A673 (cell line): ENCODE results near the gene ESRRA. TPM values are rescaled to one million over a fixed set of nuclear protein-coding genes. Genes with fewer than 3 reads are reported as not detected.
"Not testable (repeated sequence)": the region's sequence is repeated elsewhere in the genome, so short reads cannot be mapped to it uniquely, and the experiment has no call there.

ENCODE experiments used
- BruUV-seq: library from RNA; stranded (reverse); fragments of 400-500 nt; replicated peaks from 2 replicates; lab custom pipeline; 2021; lab: Mats Ljungman, UMichigan
- CTCF ChIA-PET: fragments of 300-600 bp; sonication (Branson Sonifier 250); formaldehyde crosslinking; loops from one replicate; lab custom pipeline; 2022; ENCODE audit warnings: antibody characterized with exemption; lab: Charles Lee
- POLR2A ChIA-PET: fragments of 300-600 bp; sonication (Branson Sonifier 250); formaldehyde crosslinking; loops from one replicate; lab custom pipeline; 2022; ENCODE audit warnings: antibody characterized with exemption; ENCODE audit not compliant: low non-redundant PET; lab: Charles Lee
- DNase-seq: peaks from one replicate; pipeline ENCODE4 v3.0.0-alpha.2; 2015; ENCODE audit warnings: low spot score
- H3K27ac ChIP-seq: fragments of 200-600 bp; sonication (generic); 2 replicates; pipeline ENCODE4 v1.5.1; 2016; ENCODE audit warnings: mixed run types, low read depth, mild to moderate bottlenecking, mixed read lengths, antibody characterized with exemption, low read length; ENCODE audit not compliant: poor library complexity, severe bottlenecking
- H3K27me3 ChIP-seq: fragments of 200-600 bp; sonication (generic); replicated peaks from 2 replicates; pipeline ENCODE4 v1.6.1; 2017; ENCODE audit warnings: mixed run types, low read depth, mild to moderate bottlenecking, mixed read lengths, antibody characterized with exemption, low read length; ENCODE audit not compliant: insufficient read depth, poor library complexity
- H3K36me3 ChIP-seq: fragments of 200-600 bp; sonication (generic); 2 replicates; pipeline ENCODE4 v1.6.1; 2016; ENCODE audit warnings: mixed run types, mild to moderate bottlenecking, mixed read lengths, antibody characterized with exemption, low read length; ENCODE audit not compliant: insufficient read depth, poor library complexity, severe bottlenecking
- H3K4me1 ChIP-seq: fragments of 200-600 bp; sonication (generic); 2 replicates; pipeline ENCODE4 v1.6.1; 2017; ENCODE audit warnings: mixed run types, mild to moderate bottlenecking, mixed read lengths, antibody characterized with exemption, low read length; ENCODE audit not compliant: insufficient read depth, poor library complexity, severe bottlenecking
- H3K4me3 ChIP-seq: fragments of 200-600 bp; sonication (generic); 2 replicates; pipeline ENCODE4 v1.5.1; 2016; ENCODE audit warnings: low read depth, mixed run types, mild to moderate bottlenecking, mixed read lengths, low read length; ENCODE audit not compliant: poor library complexity, severe bottlenecking
- H3K9me3 ChIP-seq: fragments of 200-600 bp; sonication (generic); 2 replicates; pipeline ENCODE4 v1.6.1; 2016; ENCODE audit warnings: mixed run types, low read depth, mild to moderate bottlenecking, mixed read lengths, antibody characterized with exemption, low read length; ENCODE audit not compliant: poor library complexity, severe bottlenecking
- EZH2 ChIP-seq: fragments of 200-600 bp; sonication (generic); IDR thresholded peaks from 2 replicates; pipeline ENCODE4 v1.6.1; 2017; ENCODE audit warnings: borderline replicate concordance, low read depth, mild to moderate bottlenecking, mixed read lengths, antibody characterized with exemption, low read length; ENCODE audit not compliant: poor library complexity, severe bottlenecking
- intact Hi-C: fragments of 100-400 bp; cut with micrococcal nuclease; formaldehyde crosslinking; loops from one replicate; pipeline ENCODE4 v1.10.0; 2022; ENCODE audit not compliant: unreplicated experiment
- total RNA-seq: library from RNA; stranded (reverse); gene quantifications from 2 replicates; pipeline ENCODE4 v1.2.3, GENCODE V29; 2021
- TF ChIP-seq, protein P1 (sequence below): fragments of 300-800, 200-600 bp; sonication (generic); conservative IDR thresholded peaks from 2 replicates; pipeline ENCODE4 v1.5.1; 2017; ENCODE audit warnings: low read depth, mild to moderate bottlenecking, antibody characterized with exemption, low read length, moderate library complexity, mixed read lengths

The ESRRA gene
- total RNA-seq, 1 experiment from 2014 or later, result 63.8 TPM

DNA sequence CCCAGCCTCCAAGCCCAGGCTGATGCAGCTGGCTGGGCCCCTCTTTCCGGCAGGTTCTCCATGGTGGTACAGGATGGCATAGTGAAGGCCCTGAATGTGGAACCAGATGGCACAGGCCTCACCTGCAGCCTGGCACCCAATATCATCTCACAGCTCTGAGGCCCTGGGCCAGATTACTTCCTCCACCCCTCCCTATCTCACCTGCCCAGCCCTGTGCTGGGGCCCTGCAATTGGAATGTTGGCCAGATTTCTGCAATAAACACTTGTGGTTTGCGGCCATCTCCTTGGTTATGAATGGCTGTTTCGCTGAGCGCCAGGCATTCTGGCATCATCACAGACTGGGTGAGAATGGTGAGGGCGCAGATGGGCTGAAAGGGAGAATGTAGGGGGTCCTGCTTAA, 16.2 kb downstream of the ESRRA start:
- Histone ChIP-seq H3K27ac (no peak overlapping the region), H3K27me3 (no peaks in the 10 kb centered on the region), H3K36me3 (peaks cover 8% of the 10 kb centered on the region), H3K4me3 (no peak overlapping the region), H3K4me1 (peaks cover 11% of the 10 kb centered on the region), H3K9me3 (no peaks in the 10 kb centered on the region)
- no peak for DNase-seq
- POLR2A ChIA-PET, result no interaction called here
- CTCF ChIA-PET, result interaction anchor here (0.6 kb wide), 1 partner anchor 16 kb away, joined by 6 read pairs; the partner anchor contains the start of gene ESRRA
- no TSS peak for BruUV-seq
- TF ChIP-seq EZH2, result no peak
- TF ChIP-seq, protein P1, sequence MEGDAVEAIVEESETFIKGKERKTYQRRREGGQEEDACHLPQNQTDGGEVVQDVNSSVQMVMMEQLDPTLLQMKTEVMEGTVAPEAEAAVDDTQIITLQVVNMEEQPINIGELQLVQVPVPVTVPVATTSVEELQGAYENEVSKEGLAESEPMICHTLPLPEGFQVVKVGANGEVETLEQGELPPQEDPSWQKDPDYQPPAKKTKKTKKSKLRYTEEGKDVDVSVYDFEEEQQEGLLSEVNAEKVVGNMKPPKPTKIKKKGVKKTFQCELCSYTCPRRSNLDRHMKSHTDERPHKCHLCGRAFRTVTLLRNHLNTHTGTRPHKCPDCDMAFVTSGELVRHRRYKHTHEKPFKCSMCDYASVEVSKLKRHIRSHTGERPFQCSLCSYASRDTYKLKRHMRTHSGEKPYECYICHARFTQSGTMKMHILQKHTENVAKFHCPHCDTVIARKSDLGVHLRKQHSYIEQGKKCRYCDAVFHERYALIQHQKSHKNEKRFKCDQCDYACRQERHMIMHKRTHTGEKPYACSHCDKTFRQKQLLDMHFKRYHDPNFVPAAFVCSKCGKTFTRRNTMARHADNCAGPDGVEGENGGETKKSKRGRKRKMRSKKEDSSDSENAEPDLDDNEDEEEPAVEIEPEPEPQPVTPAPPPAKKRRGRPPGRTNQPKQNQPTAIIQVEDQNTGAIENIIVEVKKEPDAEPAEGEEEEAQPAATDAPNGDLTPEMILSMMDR, result no peak
- intact Hi-C loops, result no loop called here

DNA sequence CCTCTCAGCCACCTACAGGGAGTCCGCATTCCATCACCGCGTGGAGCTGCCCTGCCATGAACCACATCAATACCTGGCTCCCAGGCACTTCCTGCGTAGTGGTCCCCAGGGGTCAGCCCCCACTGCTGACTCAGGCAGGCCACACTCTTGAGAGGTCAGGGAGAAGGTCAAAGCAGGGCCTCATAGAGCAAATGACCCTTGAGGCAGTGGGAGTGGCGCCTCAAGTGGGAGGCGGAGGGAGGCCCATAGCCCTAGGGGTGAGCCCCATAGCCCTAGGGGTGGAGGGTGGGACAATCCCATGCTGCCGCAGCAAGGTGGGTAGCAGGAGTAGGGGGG, 17.6 kb downstream of the ESRRA start:
- CTCF ChIA-PET, result no interaction called here
- H3K27ac ChIP-seq, result no peak overlapping the region
- no peak overlapping the region for H3K4me3 ChIP-seq
- no peak for TF ChIP-seq EZH2
- TF ChIP-seq, protein P1, result no peak
- H3K9me3 ChIP-seq, result no peaks in the 10 kb centered on the region
- H3K4me1 ChIP-seq, result peaks cover 8% of the 10 kb centered on the region
- H3K36me3 ChIP-seq, result peaks cover 8% of the 10 kb centered on the region
- H3K27me3 ChIP-seq, result no peaks in the 10 kb centered on the region
- POLR2A ChIA-PET, result no interaction called here
- DNase-seq, result no peak
- intact Hi-C loops, result no loop called here
- BruUV-seq, result no TSS peak

DNA sequence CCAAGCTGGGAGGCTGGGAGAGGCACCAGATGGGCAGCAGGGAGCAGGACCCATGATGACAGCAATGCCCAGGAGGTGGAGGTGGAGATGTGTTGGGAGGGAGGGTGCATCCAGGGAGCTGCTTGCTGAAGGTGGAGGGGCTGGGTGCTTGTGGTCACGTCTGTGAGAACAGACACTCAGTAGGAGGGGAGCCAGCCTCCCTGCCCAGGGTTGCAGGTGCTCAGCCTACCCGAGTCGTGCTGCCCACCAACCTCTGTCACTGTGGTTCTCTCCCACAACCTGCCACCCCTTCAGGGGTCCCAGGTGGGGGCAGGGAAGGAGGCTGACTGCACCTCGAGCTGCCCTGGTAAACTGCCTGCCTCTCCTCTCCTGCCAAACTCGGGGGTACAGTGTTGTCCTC, 18.0 kb downstream of the ESRRA start:
- no peaks in the 10 kb centered on the region for H3K9me3 ChIP-seq
- intact Hi-C loops, result no loop called here
- peaks cover 8% of the 10 kb centered on the region for H3K4me1 ChIP-seq
- POLR2A ChIA-PET, result no interaction called here
- H3K4me3 ChIP-seq, result no peak overlapping the region
- no peaks in the 10 kb centered on the region for H3K27me3 ChIP-seq
- CTCF ChIA-PET, result no interaction called here
- no peak overlapping the region for H3K27ac ChIP-seq
- BruUV-seq, result no TSS peak
- H3K36me3 ChIP-seq, result peaks cover 8% of the 10 kb centered on the region
- TF ChIP-seq, protein P1, result no peak
- no peak for TF ChIP-seq EZH2
- no peak for DNase-seq

DNA sequence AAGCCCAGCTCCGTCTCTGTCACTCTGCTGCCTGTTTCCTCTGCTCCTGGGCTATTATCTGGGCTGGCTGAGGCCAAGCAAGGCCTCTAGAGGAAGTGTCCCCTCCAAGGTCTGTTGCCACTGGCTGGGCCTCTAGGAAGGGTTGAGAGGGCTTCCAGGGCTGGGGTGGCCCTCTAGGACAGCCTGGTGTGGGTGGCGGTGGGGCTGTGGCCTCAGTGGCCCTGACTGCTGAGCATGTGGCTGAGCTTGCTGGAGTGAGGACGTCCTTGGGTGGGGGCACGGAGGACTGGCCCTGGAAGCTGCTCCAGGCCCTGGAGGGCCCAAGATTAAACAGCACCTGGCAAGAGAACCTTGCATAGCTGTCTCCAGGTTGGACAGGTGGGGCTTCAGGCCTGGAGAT, 18.7 kb downstream of the ESRRA start:
- H3K9me3 ChIP-seq, H3K4me3 ChIP-seq, H3K4me1 ChIP-seq, BruUV-seq, intact Hi-C loops, H3K27me3 ChIP-seq, DNase-seq, CTCF ChIA-PET, H3K27ac ChIP-seq, H3K36me3 ChIP-seq: not testable (repeated sequence)
- POLR2A ChIA-PET, result interaction anchor here (0.5 kb wide), 1 partner anchor 57 kb away, joined by 3 read pairs; no protein-coding TSS in a partner anchor
